T-helper 2 cell treated with Interferon-gamma antibody and Interleukin-4, amounts not matched to agents 100 ng/mL and 5 ng/mL, for 36 hours (primary cell): ENCODE results near the gene FCMR. TPM values are rescaled to one million over a fixed set of nuclear protein-coding genes. Genes with fewer than 3 reads are reported as not detected.

Experiments used
- intact Hi-C: fragments of 100-400 bp; cut with micrococcal nuclease; formaldehyde crosslinking; loops from one replicate; pipeline ENCODE4 v1.15.1; 2023
- total RNA-seq: library from RNA; stranded (reverse); gene quantifications from 2 replicates; pipeline ENCODE4 v1.2.3, GENCODE V29; 2022

Gene FCMR, protein sequence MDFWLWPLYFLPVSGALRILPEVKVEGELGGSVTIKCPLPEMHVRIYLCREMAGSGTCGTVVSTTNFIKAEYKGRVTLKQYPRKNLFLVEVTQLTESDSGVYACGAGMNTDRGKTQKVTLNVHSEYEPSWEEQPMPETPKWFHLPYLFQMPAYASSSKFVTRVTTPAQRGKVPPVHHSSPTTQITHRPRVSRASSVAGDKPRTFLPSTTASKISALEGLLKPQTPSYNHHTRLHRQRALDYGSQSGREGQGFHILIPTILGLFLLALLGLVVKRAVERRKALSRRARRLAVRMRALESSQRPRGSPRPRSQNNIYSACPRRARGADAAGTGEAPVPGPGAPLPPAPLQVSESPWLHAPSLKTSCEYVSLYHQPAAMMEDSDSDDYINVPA
- 75.8 and 77.6 TPM in 2 replicates for total RNA-seq

DNA sequence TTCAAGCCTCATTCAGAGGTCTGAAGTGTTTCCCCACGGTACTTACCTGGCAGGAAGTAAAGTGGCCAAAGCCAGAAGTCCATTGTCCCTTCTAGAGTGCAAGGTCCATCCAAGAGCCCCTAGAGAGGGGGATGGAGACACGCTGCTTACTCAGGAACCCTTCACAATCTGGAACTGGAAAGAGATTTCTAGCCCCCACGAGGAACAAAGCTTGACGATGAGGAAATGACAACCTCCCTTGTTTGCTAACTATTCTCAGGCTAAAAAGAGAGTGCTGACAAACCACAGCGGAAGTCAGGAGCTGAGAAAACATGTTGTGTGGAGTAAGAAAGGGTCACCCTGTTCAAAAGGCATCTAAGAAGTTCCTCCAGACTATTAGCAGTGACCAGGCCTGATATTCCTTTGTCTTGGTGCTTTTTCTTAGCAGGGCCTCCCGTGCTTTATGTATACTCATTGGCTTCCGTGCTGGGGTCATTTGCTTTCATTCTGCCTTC, at the start of gene FCMR:
TSS of gene FCMR (minus strand) at position 170 of the 494 bp plus-strand sequence. CDS start at position 83, 87 bp downstream.
- intact Hi-C loops = loop anchor here (10.0 kb wide), 1 partner anchor 133 kb away; the partner anchor contains the start of genes PFKFB2 and YOD1

DNA sequence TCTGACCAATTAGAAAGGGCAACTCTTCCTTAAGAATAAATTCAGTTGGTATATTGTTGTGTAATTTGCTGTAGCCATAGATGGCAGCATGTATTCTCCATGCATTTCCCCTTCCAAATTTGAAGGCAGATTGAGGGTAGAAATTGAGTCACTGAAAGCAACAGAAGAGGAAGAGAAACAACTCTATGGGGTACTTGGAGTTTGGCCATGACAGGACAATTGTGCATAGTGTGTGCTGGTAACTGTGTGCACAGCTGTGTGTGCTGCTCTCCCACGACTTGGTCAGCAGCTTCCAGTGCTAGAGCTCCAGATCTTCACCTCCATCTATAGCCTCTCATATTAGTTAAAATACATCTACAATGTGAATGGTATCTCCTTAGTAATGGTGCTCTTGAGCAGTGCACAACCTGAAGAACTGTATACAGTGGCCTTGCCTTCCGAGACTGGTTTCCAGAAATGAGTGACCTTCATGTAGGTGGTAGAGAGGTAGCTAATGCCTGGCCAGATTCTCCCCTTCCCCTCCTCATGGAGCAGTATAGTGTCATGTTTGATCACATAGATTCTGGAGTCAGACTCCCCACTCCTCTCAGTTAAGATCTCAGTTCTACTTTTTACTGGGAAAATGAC, 49.4 kb upstream of the FCMR start:
- intact Hi-C loops = no loop called here

DNA sequence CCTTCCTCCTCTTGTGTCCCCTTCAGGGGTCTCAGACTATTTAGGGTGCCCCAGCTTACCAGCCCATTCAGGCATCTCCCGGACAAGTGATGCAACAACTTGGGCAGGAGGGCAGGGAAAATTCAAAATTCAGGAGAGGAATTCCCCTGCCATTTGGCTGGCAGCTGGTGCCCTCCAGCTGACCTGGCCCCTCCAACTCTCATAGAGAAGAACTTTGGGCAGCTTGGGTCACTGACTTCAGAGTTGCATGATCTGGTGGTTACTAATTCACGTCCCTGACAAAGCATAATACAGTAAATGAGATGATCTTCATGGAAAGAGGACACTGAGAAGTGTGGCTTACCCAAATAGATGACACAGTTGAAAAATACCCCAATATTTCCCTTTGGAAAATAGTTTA, 48.7 kb upstream of the FCMR start, which contains the start of gene FCAMR:
TSS of gene FCAMR (minus strand) at position 15 of the 400 bp plus-strand sequence. CDS start 335 bp downstream, outside the sequence.
- intact Hi-C loops = no loop called here

DNA sequence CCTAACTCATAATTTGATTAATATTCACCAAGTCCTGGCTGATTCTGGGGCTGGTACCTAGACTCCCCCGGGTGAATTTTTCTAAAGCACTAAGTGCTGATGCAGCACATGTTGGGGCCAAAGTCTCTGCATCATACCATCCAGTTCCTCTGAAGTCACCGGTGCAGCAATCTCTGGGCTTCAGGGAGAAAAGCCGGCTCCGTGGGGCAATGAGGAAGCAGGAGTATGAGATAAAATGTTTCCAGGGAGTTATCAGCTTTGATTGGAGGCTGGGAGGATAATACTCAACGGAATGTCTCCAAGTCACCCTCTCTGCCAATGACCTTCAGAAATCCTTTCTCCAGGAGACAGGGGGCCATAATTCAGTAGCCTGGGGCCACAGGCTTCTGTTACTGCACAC, 47.3 kb upstream of the FCMR start:
- intact Hi-C loops = no loop called here

DNA sequence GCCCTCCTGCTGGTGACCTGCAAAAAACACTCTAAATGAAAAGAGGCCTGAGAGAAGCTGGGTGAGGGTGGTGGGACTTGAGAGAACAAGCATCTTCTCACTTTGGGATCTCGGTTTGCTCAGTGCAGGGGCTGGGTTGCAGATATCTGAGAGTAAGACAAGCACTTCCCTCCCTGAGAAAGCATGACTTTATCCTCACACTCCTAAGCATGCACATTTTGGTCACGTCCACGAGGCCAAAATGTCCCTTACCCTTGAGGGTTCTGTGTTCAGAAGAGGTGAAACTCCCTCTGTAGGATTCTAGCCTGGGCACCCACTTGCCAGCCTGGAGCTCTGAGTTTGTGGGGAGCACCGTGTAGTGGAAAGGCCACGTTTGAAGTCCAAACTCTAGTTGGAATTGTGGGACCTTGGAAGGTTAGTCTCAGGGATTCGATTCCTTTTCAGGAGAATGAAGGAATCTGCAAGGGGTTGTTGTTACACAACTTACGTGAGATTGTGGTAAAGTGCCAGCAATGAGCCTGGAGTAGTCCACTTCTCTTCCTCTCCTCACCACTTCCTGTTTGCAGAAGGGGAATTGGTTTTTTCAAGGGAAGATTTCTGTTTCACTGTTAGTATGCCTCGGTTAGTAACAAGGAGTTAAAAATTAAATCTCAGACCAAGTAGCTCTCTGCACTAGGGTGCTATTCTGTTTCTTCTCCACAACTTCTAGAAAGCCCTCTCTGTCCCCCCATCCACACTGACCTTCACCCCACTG, 45.5 kb upstream of the FCMR start:
- intact Hi-C loops = no loop called here

DNA sequence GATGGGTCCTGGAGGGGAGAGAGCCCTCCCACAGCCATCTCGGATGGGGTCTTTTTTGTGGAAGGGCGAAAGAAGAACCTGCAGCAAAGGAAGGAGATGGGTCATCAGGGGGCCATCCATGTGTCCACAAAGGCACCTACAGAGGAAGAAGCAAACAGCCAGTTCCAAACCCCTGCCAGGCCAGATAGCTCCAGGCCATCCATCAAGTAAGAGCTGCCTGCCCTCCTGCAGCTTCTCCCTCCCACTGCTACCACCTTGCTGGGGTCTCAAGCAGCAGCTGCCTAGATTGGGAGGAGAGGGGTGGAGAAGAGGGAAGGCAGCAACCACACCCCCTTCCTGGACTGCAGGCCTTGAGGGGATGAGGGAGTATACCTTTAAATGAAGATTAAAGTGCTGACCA, 44.0 kb upstream of the FCMR start:
- intact Hi-C loops = no loop called here

DNA sequence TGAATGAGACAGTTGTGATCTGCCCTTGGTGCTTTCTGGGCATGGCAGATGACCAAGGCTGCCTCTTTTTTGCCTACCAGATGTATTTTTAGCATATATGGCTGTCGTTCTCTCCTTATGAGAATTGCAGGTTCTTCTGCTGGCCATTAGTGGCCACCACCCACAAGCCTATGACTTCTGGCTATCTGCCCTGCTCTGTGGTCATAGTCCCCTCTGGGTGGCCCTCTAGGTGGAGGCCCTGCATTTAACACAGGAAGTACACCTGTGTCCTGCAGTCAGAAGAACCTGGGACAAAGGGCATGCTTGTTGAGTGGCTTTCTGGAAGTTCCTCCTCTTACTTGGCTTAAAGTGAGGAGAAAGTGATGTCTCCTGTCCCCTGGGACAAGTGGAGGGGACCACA, 42.0 kb upstream of the FCMR start:
- intact Hi-C loops = no loop called here

DNA sequence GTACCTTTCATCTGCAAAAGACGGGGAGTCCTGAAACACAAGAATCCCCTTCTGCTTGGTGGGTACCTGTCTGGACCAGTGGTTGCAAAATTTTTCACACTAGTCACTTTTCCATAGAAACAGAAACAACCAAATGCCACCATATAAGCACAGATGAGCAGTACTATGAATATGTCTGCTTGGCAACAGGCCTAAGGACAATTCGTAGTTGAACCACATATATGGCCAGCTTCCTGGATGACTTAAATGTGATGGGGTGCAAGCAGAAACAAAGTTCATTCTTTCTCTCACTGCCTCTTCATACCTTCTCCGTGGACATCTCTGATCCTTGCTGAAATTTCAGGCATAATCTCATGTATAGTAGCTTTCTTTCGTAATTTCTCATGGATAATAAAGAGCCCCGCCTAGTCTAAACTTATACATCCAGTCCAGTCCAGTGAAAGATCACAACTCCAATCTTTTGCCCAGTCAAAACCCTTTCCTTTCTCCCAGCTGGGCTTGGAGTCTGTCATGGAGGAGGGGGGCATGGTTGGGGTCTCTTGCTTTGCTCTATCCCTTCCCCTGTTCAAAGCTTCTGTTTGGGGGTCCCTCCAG, 41.5 kb upstream of the FCMR start:
- intact Hi-C loops = no loop called here

DNA sequence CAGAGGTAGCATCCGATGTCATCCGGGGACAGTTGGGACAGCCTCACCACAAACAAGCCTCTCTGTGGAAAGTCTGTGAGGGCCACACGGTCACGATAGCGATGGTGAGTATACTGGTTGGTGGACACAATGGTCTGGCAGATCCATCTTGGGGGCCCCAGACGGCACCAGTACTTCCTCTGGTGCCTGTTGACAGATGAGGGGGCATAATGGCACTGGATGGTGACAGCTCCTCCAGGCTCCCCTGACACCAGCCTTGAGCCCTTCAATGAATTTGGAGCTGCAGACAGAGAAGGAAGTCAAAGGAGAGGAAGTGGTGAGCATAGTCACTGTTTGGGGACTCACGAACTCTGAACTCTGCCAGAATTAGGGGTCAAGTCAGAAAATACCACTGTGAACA, 40.5 kb upstream of the FCMR start:
- intact Hi-C loops = no loop called here

DNA sequence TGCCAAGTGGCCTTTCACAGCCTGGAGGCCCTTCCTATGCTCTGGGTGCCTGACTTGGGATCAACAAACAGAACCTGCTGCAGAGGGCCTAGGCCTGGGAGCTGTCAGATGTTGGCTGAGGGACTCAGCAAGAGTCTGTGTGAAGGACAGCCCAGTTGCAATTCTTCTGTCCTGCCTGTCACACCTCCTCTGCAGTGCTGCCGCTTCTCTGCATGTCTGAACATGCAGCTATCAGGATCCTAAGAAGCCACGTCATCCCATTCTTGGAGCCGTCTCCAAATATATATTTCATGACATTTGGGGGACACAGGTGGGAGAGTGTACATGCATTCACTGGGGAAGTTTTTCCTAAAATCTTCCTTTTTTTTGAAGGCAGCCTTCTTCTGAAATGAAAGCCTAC, 39.9 kb upstream of the FCMR start:
- intact Hi-C loops = no loop called here

DNA sequence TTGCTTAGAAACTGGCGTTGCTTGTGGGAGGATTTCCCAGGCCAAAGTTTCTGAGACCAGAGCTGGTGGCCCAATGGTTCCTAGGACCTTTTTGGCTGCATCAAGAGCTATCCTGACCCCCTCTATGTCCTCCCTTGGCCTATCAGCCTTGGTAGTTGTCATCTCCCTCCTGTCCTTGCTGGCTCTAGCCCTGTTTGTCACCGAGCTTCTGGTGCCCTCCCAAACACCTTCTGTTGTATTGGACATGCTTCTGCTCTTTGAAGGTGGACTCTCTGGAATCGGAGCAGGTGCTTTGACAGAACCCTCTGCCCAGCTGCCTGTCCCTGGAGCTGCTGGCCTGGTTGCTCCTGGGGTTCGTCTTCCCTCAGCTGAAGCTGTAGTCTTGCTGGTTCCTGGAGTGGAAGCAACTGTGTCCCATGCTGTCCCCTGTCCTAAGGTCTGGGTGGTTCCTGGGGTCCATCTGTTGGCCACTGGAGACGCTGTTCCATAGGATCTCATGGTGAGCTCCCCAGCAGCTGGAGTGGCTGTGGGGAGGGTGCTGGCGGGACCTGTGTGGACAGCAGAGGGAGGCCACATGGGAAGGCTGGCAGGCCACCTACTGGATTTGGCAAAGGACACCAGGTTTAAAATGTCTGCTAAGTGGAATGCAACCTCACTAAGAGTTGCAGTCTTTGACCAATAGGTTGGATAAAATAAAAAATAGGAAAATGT, 39.1 kb upstream of the FCMR start:
- intact Hi-C loops = no loop called here

DNA sequence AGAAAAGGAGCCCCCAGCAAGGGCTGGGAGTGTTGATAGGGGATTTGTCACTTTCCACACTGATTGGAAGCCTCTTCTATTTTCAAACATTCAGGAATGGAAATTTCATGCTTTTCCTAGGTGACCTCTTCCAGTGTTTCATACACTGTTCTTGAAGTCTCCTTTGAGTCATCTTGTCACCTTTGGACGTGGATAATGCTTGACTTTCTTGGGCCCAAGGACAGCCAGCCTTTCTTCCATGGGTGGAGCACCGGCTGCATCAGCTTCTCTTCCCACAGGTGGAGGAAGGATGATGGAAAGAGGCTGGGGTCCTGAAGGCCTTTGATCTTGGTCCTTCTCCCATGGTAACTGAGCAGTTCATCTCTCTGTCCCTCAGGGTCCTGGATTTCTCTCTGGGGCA, 36.4 kb upstream of the FCMR start:
- intact Hi-C loops = no loop called here

DNA sequence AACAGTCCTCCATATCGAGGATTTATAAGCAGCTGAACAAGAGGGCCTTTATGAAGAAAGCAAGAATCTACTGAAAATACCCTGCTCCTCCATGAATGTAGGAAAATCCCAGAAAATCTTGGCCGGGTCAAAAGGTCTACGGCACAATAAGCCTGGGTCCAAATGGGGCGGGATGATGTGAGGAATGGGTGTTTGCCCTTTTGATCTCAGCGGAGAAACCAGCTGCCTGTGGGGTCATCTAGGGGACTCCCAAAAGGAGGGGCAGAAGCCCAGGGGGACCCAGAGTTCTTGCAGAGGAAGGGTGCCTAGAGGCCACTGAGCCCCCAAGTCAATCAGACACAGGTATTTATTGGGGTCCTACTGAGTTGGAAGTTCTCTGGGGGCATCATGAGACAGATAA, 35.9 kb upstream of the FCMR start:
- intact Hi-C loops = no loop called here

DNA sequence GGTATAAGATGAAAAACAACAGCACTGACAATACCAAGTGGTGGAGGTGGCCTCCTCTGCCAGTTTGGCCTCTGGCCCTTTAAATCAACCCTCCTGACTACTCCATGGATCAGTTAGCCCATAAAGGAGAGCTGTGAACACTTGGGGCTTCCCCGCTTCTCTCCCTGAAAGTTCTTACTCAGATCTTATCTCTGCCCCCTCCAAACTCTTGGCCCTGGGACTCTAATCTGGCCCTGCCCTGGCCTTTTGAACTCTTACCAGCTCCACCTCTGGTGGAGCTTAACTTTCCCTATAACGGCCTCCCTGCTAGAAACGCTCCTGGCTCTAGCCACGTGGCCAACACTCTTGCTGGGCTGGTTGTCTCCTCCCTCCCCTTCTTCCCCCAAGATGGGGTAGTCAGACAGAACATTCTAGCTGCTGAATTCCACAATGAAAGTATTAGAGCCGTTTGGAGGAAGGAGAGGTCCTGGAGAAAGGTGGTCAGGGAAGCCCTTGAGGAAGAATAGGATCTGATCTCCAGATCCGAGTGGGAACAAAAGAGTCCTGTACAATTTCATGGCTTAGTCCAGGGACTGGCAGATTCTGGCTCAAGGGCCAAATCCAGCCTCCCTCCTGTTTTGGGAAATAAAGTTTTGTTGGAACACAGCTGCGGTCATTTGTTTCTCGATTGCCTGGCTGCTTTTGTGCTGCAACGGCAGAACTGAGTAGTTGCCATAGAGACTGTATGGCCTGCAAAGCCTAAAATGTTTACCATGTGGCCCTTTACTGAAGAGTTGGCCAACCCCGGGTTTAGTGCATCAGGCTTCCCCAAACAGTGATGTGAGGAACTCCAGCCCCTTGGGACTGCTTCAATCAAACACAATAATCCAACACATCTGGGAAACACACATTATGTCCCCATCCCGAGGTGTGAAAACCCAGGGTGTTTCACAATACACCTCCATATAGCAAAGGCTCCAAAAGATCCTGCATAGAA, 34.0 kb upstream of the FCMR start:
- intact Hi-C loops = no loop called here

DNA sequence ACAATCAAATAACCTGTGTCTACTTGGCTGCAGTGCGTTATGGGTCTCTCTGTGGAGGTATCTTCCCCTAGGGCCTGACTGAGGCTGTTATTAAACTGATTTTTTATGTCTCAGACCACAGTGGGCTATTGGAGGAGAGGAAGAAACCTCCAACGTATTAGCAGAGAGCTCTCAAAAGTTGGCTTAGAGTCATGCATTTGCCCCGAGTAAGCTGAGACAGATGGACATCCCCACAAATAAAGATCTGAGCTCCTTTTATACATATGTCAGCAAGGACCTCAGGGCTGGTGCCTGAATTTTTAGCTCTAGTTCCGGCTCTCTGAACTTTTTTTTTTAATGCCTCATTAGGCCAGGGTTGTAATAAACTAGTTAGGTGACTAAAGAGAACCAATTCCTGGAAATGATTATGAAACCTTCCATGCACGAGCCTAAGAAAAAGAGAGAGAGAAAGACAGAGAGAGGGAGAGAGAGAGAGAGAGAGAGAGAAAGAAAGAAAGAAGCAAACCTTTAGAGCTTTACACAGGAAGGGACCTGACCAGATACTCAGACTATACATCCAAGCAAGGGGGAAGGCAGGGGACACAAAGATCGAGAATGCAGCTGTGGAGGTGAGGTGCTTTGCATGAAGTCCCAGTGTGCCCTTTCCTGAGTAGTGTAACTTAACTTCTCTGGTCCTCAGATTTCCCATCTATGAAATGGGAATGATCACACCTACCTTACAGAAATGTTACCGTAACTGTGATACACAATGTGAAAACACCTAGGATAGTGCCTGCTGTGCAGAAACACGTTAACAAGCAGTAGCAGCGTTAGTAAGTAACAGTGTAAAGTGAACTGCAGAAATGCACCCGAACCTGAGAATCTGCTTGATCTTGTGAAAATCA, 33.0 kb upstream of the FCMR start:
- intact Hi-C loops = no loop called here

DNA sequence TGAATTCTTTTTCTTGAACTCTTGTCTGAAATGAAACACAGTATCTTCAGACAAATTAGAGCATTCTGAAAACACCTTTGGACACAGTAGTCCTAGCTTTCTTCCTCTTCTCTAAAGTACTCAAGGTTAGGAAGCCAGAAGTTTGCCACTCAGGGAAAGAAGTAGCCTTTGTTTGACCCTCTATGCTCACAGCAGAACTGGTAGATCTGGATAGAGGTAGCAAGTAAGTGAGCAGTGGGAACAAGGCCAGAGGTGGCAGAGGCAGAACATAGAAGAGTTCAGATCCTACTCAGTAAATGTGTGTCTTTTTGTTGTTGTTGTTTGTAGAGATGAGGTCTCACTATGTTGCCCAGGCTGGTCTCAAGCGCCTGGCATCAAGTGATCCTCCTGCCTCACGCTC, 31.9 kb upstream of the FCMR start:
- intact Hi-C loops = no loop called here

DNA sequence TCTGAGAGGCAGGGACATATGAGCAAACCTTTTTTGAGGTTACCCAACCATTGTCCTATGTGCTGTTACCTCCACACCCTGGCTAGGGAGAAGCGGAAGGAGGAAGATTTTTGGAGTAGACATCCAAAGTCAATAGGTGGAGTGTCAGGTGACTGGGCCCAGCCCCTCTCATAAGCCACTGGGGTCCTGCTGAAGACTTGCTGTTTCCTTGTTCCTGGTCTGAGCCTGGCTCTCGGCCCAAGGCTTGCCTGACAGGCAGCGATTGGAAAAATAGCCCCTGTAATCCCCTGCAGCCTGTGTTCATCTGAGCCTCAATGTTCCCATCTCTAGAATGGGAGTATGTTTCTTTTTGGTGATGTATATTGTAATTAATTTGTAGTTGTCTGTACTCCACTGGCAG, 31.4 kb upstream of the FCMR start:
- intact Hi-C loops = no loop called here

DNA sequence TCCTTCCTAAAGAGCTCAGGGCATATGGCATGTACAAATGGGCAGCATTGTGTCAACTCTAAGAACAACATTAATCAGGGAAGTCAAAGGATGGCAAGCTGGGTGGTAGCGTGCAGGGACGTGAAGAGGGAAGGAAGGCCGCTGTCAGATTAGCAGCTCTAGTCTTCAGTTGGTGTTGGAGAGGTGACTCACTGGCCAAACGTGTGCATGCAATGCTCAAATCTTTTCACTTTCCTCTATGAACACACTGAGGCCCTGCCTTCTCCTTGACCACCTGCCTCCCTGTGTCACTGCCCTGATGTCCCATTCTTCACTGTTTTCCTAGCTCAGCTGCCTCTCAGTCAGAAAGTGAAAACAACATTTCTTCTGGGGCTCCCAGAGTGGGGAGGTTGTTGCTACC, 30.4 kb upstream of the FCMR start:
- intact Hi-C loops = no loop called here
